Measurements from ENCODE around the gene FAM43B.
"Not testable (repeated sequence)": the region's sequence is repeated elsewhere in the genome, so short reads cannot be mapped to it uniquely, and the experiment has no call there.

Gene FAM43B

GRCh38 chr1:20551945-20552727 is at the start of gene FAM43B:
Gene FAM43B, plus strand, starts transcription at chr1:20552573. Its CDS starts 401 bp downstream, at chr1:20552974.
- DNase-seq = no peak

DNA sequence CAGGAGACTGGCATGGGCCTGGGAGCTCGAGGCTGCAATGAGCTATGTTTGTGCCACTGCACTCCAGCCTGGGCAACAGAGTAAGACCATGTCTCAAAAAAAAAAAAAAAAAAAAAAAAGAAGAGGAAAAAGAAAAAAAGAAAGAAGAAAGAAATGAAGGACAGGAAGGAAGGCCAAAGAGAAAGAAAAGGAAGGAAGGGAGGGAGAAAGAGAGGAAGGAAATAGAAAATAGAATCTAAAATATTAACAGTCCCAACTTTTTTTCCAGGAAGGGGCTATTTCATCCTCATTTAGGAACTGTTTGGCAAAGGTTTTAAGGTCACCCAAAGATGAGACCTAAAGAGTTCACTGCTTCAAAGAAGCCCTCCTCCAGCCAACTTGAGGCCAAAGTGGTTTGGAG is 46.9 kb upstream of the FAM43B start:
- DNase-seq = no peak

DNA sequence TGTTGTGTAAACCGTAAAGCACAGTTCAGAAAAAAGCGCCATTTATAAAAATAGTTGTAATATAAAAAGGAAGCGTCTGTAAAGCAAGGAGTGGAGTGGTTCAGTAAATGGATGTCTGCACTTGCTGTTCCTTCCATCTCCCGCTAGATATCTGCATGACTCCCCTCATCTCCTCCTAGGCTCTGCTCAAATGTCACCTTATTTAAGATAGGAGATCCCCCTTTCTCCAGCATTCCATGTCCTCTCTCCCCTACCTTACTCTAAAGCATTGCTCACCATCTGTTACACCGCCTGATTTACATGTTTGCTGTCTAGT is 45.2 kb upstream of the FAM43B start:
- no peak for DNase-seq

DNA sequence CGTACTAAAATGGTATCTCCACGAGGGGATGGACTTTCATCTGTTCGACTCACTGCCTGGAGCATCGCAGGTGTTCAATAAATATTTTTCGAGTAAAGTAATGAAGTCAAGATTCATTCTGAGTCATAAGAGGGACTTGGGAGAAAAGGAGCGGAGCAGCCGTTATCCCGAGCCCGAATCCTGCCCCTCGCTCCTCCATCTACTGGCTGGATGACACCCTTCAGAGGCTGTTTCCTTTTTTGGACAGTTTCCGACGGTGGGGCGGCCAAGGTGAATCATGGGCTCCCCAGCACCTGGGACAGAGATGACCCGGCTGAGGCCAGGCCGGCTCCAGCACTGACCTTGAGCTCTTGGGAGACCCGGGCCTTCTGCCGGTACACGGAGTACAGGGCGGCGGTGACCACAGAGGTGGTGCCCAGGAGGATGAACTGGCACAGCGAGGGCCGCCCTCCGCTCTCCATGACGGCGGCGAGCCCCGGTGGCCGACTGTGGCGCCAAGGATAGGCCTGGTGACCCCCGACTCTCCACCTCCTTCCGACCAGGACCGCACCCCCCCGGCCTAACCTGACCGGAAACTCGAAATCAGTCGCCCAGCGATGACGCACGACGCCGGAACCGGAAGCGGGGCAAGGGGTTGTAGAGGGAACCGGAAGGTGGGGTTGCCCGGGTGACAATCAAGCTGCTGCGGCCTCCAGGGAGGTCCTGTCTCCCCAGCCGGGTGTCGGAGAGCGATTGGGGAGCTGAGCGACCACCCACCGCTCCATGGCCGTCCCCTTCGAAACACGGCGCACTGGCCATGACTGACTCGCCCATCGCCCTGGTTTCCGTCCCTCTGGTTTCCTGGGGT is 44.6 kb upstream of the FAM43B start, which contains the start of gene MUL1:
Gene MUL1 (minus strand): TSS at position 588 of the 847 bp plus-strand sequence. CDS start 127 bp downstream, at position 461.
- peak; percentile 95 for DNase-seq

DNA sequence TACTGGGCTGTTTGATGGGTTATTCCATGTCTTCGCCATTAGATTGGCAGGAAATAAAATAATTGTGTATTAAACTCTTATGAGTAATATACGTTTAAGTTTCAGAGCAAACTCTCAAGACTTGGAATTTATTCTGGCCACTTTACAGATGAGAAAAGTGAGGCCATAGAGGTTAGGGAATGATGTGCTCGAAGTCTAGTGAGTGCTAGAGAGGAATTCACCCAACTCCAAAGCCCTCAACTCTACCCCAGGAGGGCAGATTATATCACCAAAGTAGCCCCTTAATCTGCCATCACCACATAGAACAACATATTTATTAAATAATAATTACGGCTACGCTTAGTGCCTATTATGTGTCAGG is 44.0 kb upstream of the FAM43B start:
- DNase-seq = no peak

- DNase-seq = no peak
Measured at GRCh38 chr1:20511518-20512428, 40.6 kb upstream of the FAM43B start.

GRCh38 chr1:20519609-20520262 is 32.6 kb upstream of the FAM43B start:
- DNase-seq = not testable (repeated sequence)

DNA sequence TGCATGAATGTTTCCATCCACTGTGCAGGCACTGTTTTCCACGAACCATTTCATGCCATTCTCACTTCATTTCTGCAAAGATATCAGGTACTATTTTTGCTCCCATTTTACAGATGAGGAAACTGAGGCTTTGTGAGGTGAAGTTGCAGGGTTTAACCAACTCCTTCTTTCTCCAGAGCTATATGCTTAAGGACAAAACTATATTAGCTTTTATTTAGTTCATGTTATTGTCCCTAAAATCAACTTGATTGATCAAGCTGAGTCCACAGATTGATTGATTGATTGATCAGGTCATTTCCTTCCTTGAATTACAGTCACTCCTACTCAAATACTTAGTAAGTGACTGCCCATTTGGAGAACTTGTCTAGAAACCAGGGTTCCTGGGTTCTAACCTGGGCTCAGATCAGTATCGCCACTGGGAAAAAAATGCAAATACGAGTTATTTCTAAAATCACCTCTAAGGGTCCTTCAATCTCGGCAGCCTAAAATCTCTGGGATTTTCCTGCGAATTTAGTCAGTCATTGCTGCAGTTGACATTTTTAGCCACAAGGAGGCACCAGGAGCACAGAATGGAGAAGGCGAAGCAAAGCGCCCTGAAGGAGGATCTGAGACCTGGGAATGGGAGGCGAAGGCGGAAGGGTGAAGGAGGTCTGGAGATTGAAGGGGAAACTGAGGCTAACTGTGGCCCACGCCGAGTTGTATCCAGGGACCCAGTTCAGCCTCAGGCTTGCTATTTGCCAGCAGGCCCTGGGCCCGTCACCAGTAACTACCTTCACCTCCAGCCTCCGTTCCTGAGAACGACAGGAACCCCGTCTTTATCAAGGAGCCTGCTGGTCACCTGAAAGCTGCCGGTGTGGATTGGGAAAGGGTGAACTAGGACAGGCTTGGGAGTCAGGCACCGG is 30.2 kb upstream of the FAM43B start:
- peak; percentile 85 for DNase-seq

- DNase-seq = no peak
Measured at GRCh38 chr1:20526267-20526666, 26.1 kb upstream of the FAM43B start.

DNA sequence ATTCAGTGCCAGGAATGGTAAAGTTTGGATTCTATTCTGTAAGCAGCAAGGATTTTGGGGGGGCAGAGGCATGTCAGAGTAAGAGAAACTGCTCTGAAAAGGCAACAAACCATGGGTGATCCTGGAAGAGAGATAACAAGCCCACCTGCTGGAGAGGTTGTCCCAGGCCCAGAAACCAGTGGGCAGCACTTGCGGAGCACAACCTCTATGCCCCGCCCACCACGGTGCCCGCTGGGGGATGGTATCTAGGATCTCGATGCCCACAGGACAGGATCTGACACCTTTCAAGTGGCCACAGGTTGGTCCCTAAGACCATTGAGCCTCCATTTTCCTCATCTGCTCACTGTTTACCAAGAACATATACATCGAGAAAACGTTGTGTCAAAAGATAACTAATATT is 24.2 kb upstream of the FAM43B start:
- DNase-seq = no peak

- DNase-seq = peak; percentile 5
Measured at GRCh38 chr1:20530306-20530705, 22.1 kb upstream of the FAM43B start.

GRCh38 chr1:20530901-20531300 is 21.5 kb upstream of the FAM43B start:
- no peak for DNase-seq

GRCh38 chr1:20533635-20534034 is 18.7 kb upstream of the FAM43B start:
- no peak for DNase-seq

GRCh38 chr1:20534659-20535417 is 17.5 kb upstream of the FAM43B start:
- no peak for DNase-seq

DNA sequence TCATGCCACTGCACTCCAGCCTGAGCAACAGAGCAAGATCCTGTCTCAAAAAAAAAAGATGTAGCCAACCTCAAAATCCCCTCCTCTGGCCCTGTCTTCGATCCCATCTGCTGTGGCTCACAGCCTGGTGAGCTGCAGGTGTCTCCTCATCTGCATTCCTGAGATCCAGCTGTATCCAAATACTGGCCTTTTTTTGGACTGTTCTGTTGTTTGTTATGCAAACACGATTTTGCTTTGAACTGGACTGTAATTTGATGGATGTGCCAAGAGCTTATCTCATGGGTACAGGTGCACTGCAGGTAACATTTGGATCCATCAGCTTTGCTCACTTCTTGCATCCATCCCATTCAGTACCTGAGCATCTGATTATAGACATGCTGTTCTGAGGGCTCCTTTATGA is 14.1 kb upstream of the FAM43B start:
- no peak for DNase-seq

DNA sequence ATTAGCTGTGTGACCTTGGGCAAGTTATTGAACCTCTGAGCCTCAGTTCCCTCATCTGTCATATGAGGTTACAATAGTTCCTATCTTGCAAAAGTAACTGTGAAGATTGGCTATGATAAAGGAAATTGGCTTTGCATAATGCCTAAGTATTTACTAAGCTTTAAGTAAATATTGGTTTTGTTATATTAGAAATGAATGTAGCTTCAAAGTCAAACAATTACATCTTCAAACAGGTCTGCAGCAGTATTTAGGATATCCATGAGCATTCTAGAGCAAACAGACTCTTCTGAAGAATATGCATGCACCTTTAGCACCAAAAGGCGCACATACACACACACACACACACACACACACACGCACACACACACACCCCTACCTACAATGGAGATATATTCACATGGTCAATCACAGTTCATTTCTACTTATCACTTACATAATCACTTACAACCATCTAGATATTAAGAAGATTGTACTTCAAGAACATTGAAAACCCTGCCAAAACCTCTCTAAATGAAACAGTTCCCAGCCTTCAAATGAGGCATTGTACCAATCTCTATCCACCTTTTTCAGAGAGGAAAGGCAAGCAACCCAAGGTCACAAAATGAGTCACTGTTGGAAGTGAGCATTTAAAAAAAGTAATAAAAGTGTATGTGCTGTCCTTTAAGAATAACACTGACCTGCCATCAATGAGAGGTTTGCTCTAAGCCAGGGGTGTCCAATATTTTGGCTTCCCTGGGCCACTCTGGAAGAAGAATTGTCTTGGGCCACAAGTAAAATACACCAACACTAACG is 13.4 kb upstream of the FAM43B start:
- DNase-seq = no peak

- no peak for DNase-seq
Measured at GRCh38 chr1:20540281-20540680, 12.1 kb upstream of the FAM43B start.

GRCh38 chr1:20546637-20547036 is 5.7 kb upstream of the FAM43B start:
- no peak for DNase-seq

DNA sequence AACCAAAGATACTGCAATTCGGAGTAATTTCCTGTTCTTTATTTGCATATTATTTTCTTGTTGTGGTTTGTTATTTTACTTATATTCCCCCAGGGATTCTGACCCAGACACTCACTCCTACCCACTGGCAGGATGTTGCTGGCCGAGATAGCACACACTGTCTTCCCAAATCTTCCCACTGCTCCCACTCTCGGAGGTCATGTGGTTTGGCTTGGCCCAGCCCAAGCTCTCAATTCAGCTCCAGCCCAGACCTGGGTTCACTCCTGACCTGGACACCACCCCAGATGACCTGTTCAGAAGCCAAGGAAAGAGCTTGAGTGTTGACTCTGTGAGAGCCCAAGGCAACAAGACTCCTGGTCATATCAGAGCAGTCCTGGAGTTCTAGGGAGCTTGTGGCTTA is 1.2 kb upstream of the FAM43B start:
- DNase-seq = no peak
